Stomach (tissue), 4 donors: ENCODE measurements around the gene WNT3.

Experiments used
- EP300 ChIP-seq: sonication (generic); formaldehyde crosslinking; IDR thresholded peaks from one replicate; pipeline ENCODE4 v1.6.1; 2017; ENCODE audit warnings: antibody characterized with exemption
- POLR2A ChIP-seq, 4 donors: fragments of 450-650 bp; IDR thresholded peaks; one replicate each; pipeline ENCODE4 v1.6.1; 2016; ENCODE audit warnings: antibody characterized with exemption in 4 of 4, control low read depth in 2 of 4, mild to moderate bottlenecking in 1 of 4, moderate library complexity in 1 of 4
- TF ChIP-seq, protein P1 (sequence below), 7 experiments: fragments of 450-650 bp in 4 of 7; fragments of 200-600 bp in 3 of 7; sonication (generic) in 3 of 7; IDR thresholded peaks; one replicate each; pipeline ENCODE4 v1.5.1; 2016 to 2019; ENCODE audit warnings: antibody characterized with exemption in 7 of 7, control low read depth in 2 of 7, mild to moderate bottlenecking in 1 of 7

DNA sequence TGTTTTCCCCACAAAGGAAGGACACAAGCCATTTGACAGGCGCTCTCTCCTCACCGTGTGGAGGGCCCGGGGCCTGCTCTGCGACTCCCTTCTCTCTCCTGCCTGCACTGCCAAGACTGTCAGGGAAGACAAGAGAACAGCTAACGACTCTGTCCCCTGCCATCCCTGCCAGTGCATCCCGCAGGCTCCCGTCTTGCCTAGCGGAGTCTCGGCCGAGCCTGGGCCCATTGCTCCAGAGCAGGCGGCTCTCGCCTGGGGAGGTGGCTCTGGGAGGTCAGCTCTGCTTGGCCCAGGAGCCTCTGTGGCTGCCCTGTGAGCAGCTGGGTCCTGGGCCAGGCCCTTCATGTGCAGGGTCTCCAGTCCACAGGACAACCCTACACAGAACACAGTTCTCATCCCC lies 53.0 kb downstream of the WNT3 start:
- TF ChIP-seq POLR2A (IDR thresholded peaks at IDR 0.05) (no peak), EP300 (no peak)
- TF ChIP-seq, protein P1, sequence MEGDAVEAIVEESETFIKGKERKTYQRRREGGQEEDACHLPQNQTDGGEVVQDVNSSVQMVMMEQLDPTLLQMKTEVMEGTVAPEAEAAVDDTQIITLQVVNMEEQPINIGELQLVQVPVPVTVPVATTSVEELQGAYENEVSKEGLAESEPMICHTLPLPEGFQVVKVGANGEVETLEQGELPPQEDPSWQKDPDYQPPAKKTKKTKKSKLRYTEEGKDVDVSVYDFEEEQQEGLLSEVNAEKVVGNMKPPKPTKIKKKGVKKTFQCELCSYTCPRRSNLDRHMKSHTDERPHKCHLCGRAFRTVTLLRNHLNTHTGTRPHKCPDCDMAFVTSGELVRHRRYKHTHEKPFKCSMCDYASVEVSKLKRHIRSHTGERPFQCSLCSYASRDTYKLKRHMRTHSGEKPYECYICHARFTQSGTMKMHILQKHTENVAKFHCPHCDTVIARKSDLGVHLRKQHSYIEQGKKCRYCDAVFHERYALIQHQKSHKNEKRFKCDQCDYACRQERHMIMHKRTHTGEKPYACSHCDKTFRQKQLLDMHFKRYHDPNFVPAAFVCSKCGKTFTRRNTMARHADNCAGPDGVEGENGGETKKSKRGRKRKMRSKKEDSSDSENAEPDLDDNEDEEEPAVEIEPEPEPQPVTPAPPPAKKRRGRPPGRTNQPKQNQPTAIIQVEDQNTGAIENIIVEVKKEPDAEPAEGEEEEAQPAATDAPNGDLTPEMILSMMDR (IDR thresholded peaks at IDR 0.05), result no peak
